ENCODE data around the gene CEND1. TPM values are rescaled to one million over a fixed set of nuclear protein-coding genes. Genes with fewer than 3 reads are reported as not detected.

The CEND1 gene
- total RNA-seq, 1 experiment from 2014 or later: not detected

DNA sequence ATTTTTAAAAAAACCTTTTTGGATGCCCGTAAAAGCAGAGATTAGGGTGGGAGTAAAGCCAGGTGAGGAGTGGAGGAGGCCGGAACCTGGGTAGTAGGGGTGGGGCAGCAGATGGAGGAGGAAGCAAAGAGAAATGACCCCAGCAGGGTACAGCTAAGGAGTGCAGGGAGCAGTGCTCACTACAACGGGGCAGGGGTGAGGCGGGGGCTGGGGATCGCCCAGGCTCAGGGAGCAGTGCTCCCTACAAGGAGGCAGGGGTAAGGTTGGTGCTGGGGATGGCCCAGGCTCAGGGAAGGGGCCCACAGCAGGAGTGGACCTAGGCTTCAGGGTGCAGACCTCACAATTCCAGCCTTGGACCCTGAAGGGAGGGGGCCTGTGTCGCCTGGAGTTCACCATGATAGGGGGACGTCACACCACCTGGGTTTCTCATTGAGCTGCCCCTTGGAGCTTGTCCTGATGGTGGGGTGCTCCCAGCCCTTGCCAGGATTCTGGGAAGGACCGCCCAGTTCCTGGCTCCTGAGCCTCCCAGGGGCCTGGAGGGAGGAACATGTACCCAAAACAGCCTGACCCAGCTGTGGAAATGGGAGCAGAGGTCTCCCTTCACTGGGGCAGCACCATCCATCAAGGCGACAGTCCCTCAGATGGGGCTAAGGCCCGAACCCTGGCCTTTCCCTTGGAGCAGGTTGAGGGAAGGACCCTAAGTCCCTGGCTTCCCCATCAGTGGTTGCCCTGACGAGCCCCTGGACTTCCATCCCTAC is 26.0 kb upstream of the CEND1 start:
- peaks cover 18% of the 10 kb centered on the region for H3K4me1 ChIP-seq (replicated peaks; ENCODE audit: insufficient read depth)
- no peak overlapping the region for H3K27ac ChIP-seq
- H3K4me2 ChIP-seq: no peak overlapping the region
- peak in 1 of 2 experiments; percentile 6 for DNase-seq
- peaks cover 13% of the 10 kb centered on the region for H3K36me3 ChIP-seq (ENCODE audit: low read depth)
- peaks cover 20% of the 10 kb centered on the region for H4K20me1 ChIP-seq (ENCODE audit: insufficient read depth)
- no TSS peak for BruUV-seq (replicated peaks)
- no peaks in the 10 kb centered on the region for H3K9me3 ChIP-seq (ENCODE audit: insufficient read depth, low read depth)
- peaks cover 26% of the 10 kb centered on the region for H3K79me2 ChIP-seq (ENCODE audit: low read depth)
- H3K4me3 ChIP-seq: no peak overlapping the region
- peaks cover 54% of the 10 kb centered on the region; the same call in 1 of the 2 replicates for H3F3A ChIP-seq (ENCODE audit: insufficient read depth, low read depth)
- no peak overlapping the region for H2AFZ ChIP-seq
- TF ChIP-seq, protein P1, sequence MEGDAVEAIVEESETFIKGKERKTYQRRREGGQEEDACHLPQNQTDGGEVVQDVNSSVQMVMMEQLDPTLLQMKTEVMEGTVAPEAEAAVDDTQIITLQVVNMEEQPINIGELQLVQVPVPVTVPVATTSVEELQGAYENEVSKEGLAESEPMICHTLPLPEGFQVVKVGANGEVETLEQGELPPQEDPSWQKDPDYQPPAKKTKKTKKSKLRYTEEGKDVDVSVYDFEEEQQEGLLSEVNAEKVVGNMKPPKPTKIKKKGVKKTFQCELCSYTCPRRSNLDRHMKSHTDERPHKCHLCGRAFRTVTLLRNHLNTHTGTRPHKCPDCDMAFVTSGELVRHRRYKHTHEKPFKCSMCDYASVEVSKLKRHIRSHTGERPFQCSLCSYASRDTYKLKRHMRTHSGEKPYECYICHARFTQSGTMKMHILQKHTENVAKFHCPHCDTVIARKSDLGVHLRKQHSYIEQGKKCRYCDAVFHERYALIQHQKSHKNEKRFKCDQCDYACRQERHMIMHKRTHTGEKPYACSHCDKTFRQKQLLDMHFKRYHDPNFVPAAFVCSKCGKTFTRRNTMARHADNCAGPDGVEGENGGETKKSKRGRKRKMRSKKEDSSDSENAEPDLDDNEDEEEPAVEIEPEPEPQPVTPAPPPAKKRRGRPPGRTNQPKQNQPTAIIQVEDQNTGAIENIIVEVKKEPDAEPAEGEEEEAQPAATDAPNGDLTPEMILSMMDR (conservative IDR thresholded peaks at IDR 0.05): no peak
- TF ChIP-seq EZH2 (IDR thresholded peaks at IDR 0.05; ENCODE audit: low read depth): no peak
- CTCF ChIA-PET: no interaction called here
- H3K27me3 ChIP-seq (ENCODE audit: insufficient read depth, low read depth): no peaks in the 10 kb centered on the region
- POLR2A ChIA-PET (ENCODE audit: unreplicated experiment): no interaction called here
- intact Hi-C loops (cut with micrococcal nuclease; ENCODE audit: unreplicated experiment): no loop called here
- H3K9me2 ChIP-seq (ENCODE audit: insufficient read depth): no peaks in the 10 kb centered on the region

DNA sequence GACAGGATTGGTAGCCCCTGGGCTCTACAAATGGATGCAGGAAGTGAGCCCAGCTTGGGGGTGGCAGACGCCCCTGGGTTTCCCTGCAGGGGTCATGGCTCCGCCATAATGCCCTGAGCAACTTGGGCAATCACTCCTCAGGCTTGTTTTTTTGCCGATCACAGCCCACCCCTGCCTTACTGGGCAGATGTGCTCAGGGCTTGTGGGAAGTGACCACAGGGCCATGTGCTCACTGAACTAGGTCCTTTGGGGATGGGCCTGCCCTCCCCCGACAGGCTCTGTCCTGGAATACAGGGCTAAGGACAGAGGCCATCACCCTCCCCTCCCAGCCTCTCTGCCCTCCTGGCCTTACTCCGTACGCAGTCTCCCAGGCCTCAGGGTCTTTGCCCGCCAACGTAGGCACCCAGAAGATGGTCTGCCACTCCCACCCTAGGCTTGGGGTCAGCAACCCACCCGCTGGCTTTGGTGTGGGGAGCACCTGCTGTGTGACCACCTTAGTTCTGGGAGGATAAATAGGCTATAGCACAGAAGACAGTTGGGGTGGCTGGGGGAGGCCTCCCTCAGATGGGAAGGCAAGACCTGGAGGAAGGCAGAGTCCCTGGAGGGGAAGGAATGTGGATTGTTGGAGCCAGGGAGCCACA is 23.7 kb upstream of the CEND1 start:
- POLR2A ChIA-PET (ENCODE audit: unreplicated experiment): interaction anchor here (0.6 kb wide), 1 partner anchor 18 kb away, joined by 7 read pairs; no protein-coding TSS in a partner anchor
- Histone ChIP-seq H3K9me3 (ENCODE audit: insufficient read depth, low read depth) (no peaks in the 10 kb centered on the region), H2AFZ (no peak overlapping the region), H3F3A (ENCODE audit: insufficient read depth, low read depth) (peaks cover 52% of the 10 kb centered on the region; the same call in 1 of the 2 replicates), H3K36me3 (ENCODE audit: low read depth) (peaks cover 13% of the 10 kb centered on the region), H3K4me2 (no peak overlapping the region), H3K4me1 (replicated peaks; ENCODE audit: insufficient read depth) (peaks cover 15% of the 10 kb centered on the region), H3K79me2 (ENCODE audit: low read depth) (peaks cover 35% of the 10 kb centered on the region), H4K20me1 (ENCODE audit: insufficient read depth) (peaks cover 12% of the 10 kb centered on the region), H3K27ac (no peak overlapping the region), H3K9me2 (ENCODE audit: insufficient read depth) (no peaks in the 10 kb centered on the region), H3K4me3 (no peak overlapping the region), H3K27me3 (ENCODE audit: insufficient read depth, low read depth) (no peaks in the 10 kb centered on the region)
- CTCF ChIA-PET: no interaction called here
- no TSS peak for BruUV-seq (replicated peaks)
- no peak for TF ChIP-seq EZH2 (IDR thresholded peaks at IDR 0.05; ENCODE audit: low read depth)
- intact Hi-C loops (cut with micrococcal nuclease; ENCODE audit: unreplicated experiment): no loop called here
- DNase-seq: peak in 1 of 2 experiments; percentile 30

DNA sequence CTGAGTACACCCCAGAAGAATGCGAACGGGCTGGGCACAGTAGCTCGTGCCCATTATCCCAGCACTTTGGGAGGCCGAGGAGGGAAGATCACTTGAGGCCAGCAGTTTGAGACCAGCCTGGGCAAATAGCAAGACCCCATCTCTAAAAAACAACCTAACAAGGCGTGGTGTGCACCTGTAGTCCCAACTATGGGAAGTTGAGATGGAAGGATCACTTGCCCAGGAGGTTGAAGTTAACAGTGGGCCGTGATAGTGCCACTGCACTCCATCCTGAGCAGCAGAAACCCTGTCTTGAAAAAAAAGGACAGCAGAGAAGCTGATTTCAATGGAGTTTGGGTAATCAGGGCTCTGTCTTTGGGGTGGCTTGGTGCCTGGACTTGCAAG is 23.2 kb upstream of the CEND1 start:
- intact Hi-C loops (cut with micrococcal nuclease; ENCODE audit: unreplicated experiment): no loop called here
- Histone ChIP-seq H3K36me3 (ENCODE audit: low read depth) (peaks cover 13% of the 10 kb centered on the region), H3K4me2 (no peak overlapping the region), H3K27ac (no peak overlapping the region), H3K9me2 (ENCODE audit: insufficient read depth) (no peaks in the 10 kb centered on the region), H3K27me3 (ENCODE audit: insufficient read depth, low read depth) (no peaks in the 10 kb centered on the region), H3K4me3 (no peak overlapping the region), H2AFZ (no peak overlapping the region), H4K20me1 (ENCODE audit: insufficient read depth) (peaks cover 12% of the 10 kb centered on the region), H3K79me2 (ENCODE audit: low read depth) (peaks cover 40% of the 10 kb centered on the region), H3K4me1 (replicated peaks; ENCODE audit: insufficient read depth) (peaks cover 10% of the 10 kb centered on the region; the same call in 1 of the 2 replicates), H3K9me3 (ENCODE audit: insufficient read depth, low read depth) (no peaks in the 10 kb centered on the region), H3F3A (ENCODE audit: insufficient read depth, low read depth) (peaks cover 48% of the 10 kb centered on the region; the same call in 1 of the 2 replicates)
- ChIA-PET POLR2A (ENCODE audit: unreplicated experiment) (interaction anchor here (0.6 kb wide), 1 partner anchor 18 kb away, joined by 7 read pairs; no protein-coding TSS in a partner anchor), CTCF (interaction anchor here (0.6 kb wide), 1 partner anchor 10 kb away, joined by 3 read pairs; no protein-coding TSS in a partner anchor)
- BruUV-seq (replicated peaks): no TSS peak
- TF ChIP-seq, protein P1 (conservative IDR thresholded peaks at IDR 0.05): no peak
- no peak for TF ChIP-seq EZH2 (IDR thresholded peaks at IDR 0.05; ENCODE audit: low read depth)
- DNase-seq: no peak

Data from PC-9 (cell line).